HEK293 (cell line): ENCODE results near the gene PRIMA1.

Experiments
- TF ChIP-seq, protein P1 (sequence below): fragments of 450-650 bp; formaldehyde crosslinking; IDR thresholded peaks from 2 replicates; pipeline ENCODE4 v1.5.1; 2016; ENCODE audit warnings: missing biosample characterization, missing genetic modification characterization
- TF ChIP-seq, protein P2 (sequence below): fragments of 450-650 bp; formaldehyde crosslinking; IDR thresholded peaks from 2 replicates; pipeline ENCODE4 v1.5.1; 2016; ENCODE audit warnings: missing biosample characterization, missing genetic modification characterization
- TF ChIP-seq, protein P3 (sequence below): fragments of 450-650 bp; formaldehyde crosslinking; IDR thresholded peaks from 2 replicates; pipeline ENCODE4 v1.5.1; 2016; ENCODE audit warnings: missing biosample characterization, missing genetic modification characterization

DNA sequence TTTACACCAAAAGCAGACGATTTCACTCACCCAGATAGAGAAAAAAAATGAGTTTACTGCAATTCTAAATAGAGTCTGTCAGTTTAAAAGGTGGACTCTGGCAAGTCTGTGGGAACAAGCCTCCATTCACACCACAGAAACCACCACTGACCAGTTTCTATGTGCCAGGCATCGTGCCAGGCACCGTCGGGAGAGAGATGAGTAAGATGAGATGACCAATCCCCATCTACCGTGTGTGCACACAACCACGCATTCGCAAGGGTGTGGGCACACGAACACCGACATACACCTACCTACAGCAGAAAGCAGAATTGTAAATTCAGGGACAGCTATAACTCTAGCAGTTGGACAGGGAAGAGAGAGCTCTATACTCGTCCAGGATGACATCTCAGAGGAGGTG lies 58.3 kb downstream of the PRIMA1 start:
- TF ChIP-seq, protein P1, sequence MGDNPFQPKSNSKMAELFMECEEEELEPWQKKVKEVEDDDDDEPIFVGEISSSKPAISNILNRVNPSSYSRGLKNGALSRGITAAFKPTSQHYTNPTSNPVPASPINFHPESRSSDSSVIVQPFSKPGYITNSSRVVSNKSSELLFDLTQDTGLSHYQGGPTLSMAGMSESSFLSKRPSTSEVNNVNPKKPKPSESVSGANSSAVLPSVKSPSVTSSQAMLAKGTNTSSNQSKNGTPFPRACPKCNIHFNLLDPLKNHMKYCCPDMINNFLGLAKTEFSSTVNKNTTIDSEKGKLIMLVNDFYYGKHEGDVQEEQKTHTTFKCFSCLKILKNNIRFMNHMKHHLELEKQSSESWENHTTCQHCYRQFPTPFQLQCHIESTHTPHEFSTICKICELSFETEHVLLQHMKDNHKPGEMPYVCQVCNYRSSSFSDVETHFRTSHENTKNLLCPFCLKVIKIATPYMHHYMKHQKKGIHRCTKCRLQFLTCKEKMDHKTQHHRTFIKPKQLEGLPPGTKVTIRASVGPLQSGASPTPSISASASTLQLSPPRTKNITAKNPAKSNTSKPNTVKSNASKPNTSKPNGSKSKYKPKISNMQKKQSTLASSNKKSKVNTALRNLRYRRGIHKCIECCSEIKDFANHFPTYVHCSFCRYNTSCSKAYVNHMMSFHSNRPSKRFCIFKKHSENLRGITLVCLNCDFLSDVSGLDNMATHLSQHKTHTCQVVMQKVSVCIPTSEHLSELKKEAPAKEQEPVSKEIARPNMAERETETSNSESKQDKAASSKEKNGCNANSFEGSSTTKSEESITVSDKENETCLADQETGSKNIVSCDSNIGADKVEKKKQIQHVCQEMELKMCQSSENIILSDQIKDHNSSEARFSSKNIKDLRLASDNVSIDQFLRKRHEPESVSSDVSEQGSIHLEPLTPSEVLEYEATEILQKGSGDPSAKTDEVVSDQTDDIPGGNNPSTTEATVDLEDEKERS (tag by site-specific recombination), result no peak
- TF ChIP-seq, protein P2, sequence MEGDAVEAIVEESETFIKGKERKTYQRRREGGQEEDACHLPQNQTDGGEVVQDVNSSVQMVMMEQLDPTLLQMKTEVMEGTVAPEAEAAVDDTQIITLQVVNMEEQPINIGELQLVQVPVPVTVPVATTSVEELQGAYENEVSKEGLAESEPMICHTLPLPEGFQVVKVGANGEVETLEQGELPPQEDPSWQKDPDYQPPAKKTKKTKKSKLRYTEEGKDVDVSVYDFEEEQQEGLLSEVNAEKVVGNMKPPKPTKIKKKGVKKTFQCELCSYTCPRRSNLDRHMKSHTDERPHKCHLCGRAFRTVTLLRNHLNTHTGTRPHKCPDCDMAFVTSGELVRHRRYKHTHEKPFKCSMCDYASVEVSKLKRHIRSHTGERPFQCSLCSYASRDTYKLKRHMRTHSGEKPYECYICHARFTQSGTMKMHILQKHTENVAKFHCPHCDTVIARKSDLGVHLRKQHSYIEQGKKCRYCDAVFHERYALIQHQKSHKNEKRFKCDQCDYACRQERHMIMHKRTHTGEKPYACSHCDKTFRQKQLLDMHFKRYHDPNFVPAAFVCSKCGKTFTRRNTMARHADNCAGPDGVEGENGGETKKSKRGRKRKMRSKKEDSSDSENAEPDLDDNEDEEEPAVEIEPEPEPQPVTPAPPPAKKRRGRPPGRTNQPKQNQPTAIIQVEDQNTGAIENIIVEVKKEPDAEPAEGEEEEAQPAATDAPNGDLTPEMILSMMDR, result no peak
- TF ChIP-seq, protein P3, sequence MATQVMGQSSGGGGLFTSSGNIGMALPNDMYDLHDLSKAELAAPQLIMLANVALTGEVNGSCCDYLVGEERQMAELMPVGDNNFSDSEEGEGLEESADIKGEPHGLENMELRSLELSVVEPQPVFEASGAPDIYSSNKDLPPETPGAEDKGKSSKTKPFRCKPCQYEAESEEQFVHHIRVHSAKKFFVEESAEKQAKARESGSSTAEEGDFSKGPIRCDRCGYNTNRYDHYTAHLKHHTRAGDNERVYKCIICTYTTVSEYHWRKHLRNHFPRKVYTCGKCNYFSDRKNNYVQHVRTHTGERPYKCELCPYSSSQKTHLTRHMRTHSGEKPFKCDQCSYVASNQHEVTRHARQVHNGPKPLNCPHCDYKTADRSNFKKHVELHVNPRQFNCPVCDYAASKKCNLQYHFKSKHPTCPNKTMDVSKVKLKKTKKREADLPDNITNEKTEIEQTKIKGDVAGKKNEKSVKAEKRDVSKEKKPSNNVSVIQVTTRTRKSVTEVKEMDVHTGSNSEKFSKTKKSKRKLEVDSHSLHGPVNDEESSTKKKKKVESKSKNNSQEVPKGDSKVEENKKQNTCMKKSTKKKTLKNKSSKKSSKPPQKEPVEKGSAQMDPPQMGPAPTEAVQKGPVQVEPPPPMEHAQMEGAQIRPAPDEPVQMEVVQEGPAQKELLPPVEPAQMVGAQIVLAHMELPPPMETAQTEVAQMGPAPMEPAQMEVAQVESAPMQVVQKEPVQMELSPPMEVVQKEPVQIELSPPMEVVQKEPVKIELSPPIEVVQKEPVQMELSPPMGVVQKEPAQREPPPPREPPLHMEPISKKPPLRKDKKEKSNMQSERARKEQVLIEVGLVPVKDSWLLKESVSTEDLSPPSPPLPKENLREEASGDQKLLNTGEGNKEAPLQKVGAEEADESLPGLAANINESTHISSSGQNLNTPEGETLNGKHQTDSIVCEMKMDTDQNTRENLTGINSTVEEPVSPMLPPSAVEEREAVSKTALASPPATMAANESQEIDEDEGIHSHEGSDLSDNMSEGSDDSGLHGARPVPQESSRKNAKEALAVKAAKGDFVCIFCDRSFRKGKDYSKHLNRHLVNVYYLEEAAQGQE (tag by site-specific recombination), result no peak
